GM23248 (cell line): ENCODE results near the gene CRYBB1. TPM values are rescaled to one million over a fixed set of nuclear protein-coding genes. Genes with fewer than 3 reads are reported as not detected.

Experiments
- DNase-seq: peaks from one replicate; pipeline ENCODE4 v3.0.0-alpha.2; 2015
- H2AFZ ChIP-seq: fragments of 200-600 bp; sonication (generic); 2 replicates; pipeline ENCODE4 v1.6.1; 2016; ENCODE audit warnings: antibody characterized with exemption
- H3F3A ChIP-seq: fragments of 200-600 bp; sonication (generic); 2 replicates; pipeline ENCODE4 v1.6.1; 2016; ENCODE audit warnings: mild to moderate bottlenecking, antibody characterized with exemption, mixed run types; ENCODE audit not compliant: insufficient read depth
- H3K27ac ChIP-seq: fragments of 200-600 bp; sonication (generic); 2 replicates; pipeline ENCODE4 v1.5.1; 2016; ENCODE audit warnings: mild to moderate bottlenecking
- H3K27me3 ChIP-seq: fragments of 200-600 bp; sonication (generic); replicated peaks from 2 replicates; pipeline ENCODE4 v1.6.1; 2016; ENCODE audit warnings: mild to moderate bottlenecking; ENCODE audit not compliant: insufficient read depth
- H3K36me3 ChIP-seq: fragments of 200-600 bp; sonication (generic); 2 replicates; pipeline ENCODE4 v1.6.1; 2016; ENCODE audit warnings: low read depth, mild to moderate bottlenecking
- H3K4me1 ChIP-seq: fragments of 200-600 bp; sonication (generic); 2 replicates; pipeline ENCODE4 v1.6.1; 2016; ENCODE audit warnings: mild to moderate bottlenecking; ENCODE audit not compliant: insufficient read depth
- H3K4me2 ChIP-seq: fragments of 200-600 bp; sonication (generic); one replicate; pipeline ENCODE4 v1.6.1; 2016; ENCODE audit warnings: mild to moderate bottlenecking; ENCODE audit not compliant: unreplicated experiment
- H3K4me3 ChIP-seq: fragments of 200-600 bp; sonication (generic); 2 replicates; pipeline ENCODE4 v1.5.1; 2016; ENCODE audit warnings: mild to moderate bottlenecking
- H3K79me2 ChIP-seq: fragments of 200-600 bp; sonication (generic); 2 replicates; pipeline ENCODE4 v1.6.1; 2016; ENCODE audit warnings: mild to moderate bottlenecking; ENCODE audit not compliant: insufficient read depth
- H3K9ac ChIP-seq: fragments of 200-600 bp; sonication (generic); 2 replicates; pipeline ENCODE4 v1.6.1; 2016; ENCODE audit warnings: mild to moderate bottlenecking
- H3K9me2 ChIP-seq: fragments of 200-600 bp; sonication (generic); 2 replicates; pipeline ENCODE4 v1.6.1; 2016; ENCODE audit warnings: mixed run types, mild to moderate bottlenecking, moderate library complexity; ENCODE audit not compliant: insufficient read depth
- H3K9me3 ChIP-seq: fragments of 200-600 bp; sonication (generic); one replicate; pipeline ENCODE4 v1.6.1; 2017; ENCODE audit warnings: low read depth
- H4K20me1 ChIP-seq: fragments of 200-600 bp; sonication (generic); 2 replicates; pipeline ENCODE4 v1.6.0; 2016; ENCODE audit not compliant: insufficient read depth
- EZH2 ChIP-seq: fragments of 200-600 bp; sonication (generic); IDR thresholded peaks from 2 replicates; pipeline ENCODE4 v1.6.1; 2018; ENCODE audit warnings: antibody characterized with exemption, mild to moderate bottlenecking; ENCODE audit not compliant: insufficient read depth, poor library complexity, severe bottlenecking
- EZH2phosphoT487 ChIP-seq: fragments of 200-600 bp; sonication (generic); IDR thresholded peaks from 2 replicates; pipeline ENCODE4 v1.6.1; 2018; ENCODE audit warnings: antibody characterized with exemption, moderate library complexity, mild to moderate bottlenecking, low read depth; ENCODE audit not compliant: insufficient read depth
- WGBS, 2 experiments: methylation state at CpG; one replicate each; pipeline ENCODE4 v1.1.6; 2015 to 2017; ENCODE audit warnings: low lambda C conversion rate in 2 of 2, low coverage in 1 of 2; ENCODE audit errors: missing lambda C conversion rate in 2 of 2; 5-methylcytosine and 5-hydroxymethylcytosine counted together
- in situ Hi-C: fragments of 300-500 bp; cut with MboI; formaldehyde crosslinking; loops from 2 replicates; pipeline ENCODE4 v1.15.0; 2020
- polyA plus RNA-seq: library from polyadenylated mRNA; unstranded; fragments of >200 nt; fragmentation: Nextera tagmentation; extraction: Ambion mirVana; gene quantifications from 2 replicates; pipeline ENCODE4 v1.2.1, GENCODE V29; 2016
- total RNA-seq: library from RNA; depleted of rRNA; stranded (reverse); fragments of >200 nt; shearing (Covaris generic); gene quantifications from 2 replicates; pipeline ENCODE4 v1.2.3, GENCODE V29; 2014

The CRYBB1 gene
- total and polyA plus RNA-seq, 2 experiments from 2014 or later = not detected

DNA sequence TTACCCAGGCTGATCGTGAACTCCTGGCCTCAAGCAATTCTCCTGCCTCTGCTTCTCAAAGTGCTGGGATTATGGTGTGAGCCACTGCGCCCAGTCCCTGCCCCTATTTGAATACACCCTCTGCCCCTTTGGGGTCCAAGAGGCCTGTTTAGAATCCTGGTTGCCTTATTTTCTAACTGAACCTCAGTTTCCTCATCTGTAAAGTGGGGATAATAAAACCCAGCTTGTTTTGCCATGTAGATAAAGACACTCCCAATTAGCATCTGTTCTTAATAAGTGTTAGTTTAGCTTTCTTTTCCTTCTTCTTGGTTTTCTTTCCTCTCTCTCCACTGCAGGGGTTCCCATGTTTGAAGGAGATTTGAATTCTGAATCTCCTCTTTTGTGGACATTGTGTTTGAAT is 44.3 kb upstream of the CRYBB1 start:
- H3K9me3 ChIP-seq = no peaks in the 10 kb centered on the region
- H3K36me3 ChIP-seq = no peaks in the 10 kb centered on the region

DNA sequence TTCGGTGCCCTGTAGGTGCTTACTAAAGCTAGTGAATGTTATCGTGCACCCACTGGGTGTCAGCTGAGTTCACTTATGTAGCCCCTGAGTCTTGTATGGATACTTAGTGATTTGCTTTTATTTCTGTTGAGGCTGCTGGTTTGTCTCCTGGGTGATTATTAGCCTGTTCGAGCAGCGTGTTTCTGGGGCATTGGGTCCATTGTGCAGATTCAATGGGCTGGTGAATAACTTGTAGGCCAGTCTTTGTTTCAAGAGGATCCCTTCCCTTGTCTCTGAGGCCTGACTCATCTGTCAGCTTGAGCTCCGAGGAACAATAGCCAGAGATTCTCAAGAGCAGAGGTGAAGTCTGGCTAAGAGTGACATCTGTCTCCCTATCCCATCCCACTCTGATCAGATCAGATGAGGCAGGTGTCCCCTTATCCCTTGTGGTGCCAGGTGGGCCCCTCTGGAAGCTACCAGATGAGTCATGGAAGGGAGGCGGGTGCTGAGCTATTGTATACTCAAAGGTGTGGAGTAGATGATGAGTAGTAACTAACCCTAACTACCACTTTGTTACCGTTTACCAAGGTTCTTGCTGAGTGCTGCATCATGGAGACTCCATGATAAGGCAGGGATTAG is 43.2 kb upstream of the CRYBB1 start:
- no peaks in the 10 kb centered on the region; the same call in 1 of the 2 replicates for H3F3A ChIP-seq
- no peaks in the 10 kb centered on the region for H4K20me1 ChIP-seq
- TF ChIP-seq EZH2phosphoT487 (no peak), EZH2 (no peak)
- no peak overlapping the region for H2AFZ ChIP-seq
- no peak overlapping the region for H3K9ac ChIP-seq
- H3K9me3 ChIP-seq = no peaks in the 10 kb centered on the region
- H3K27ac ChIP-seq = no peak overlapping the region
- no peaks in the 10 kb centered on the region for H3K36me3 ChIP-seq
- no peak overlapping the region for H3K4me2 ChIP-seq
- no peaks in the 10 kb centered on the region for H3K9me2 ChIP-seq
- 91 to 93% methylated on average over 7 of the region's 7 CpGs for WGBS, 2 experiments
- H3K27me3 ChIP-seq = peaks cover 18% of the 10 kb centered on the region; the same call in 1 of the 2 replicates
- H3K4me3 ChIP-seq = no peak overlapping the region
- in situ Hi-C loops = no loop called here
- peaks cover 22% of the 10 kb centered on the region for H3K4me1 ChIP-seq
- DNase-seq = no peak
- no peaks in the 10 kb centered on the region for H3K79me2 ChIP-seq

More for the DNA sequence above, 44.3 kb upstream of the CRYBB1 start:
- Histone ChIP-seq H3K4me2 (no peak overlapping the region), H3K4me3 (no peak overlapping the region), H3K9me2 (no peaks in the 10 kb centered on the region), H3K27ac (no peak overlapping the region), H3K9ac (no peak overlapping the region), H4K20me1 (no peaks in the 10 kb centered on the region), H2AFZ (no peak overlapping the region), H3F3A (no peaks in the 10 kb centered on the region; the same call in 1 of the 2 replicates), H3K4me1 (peaks cover 25% of the 10 kb centered on the region), H3K27me3 (peaks cover 12% of the 10 kb centered on the region; the same call in 1 of the 2 replicates), H3K79me2 (no peaks in the 10 kb centered on the region)
- in situ Hi-C loops = no loop called here
- WGBS, 2 experiments = 85 to 98% methylated on average over 2 of the region's 2 CpGs
- DNase-seq = no peak
- no peak for TF ChIP-seq EZH2phosphoT487
- TF ChIP-seq EZH2 = no peak

DNA sequence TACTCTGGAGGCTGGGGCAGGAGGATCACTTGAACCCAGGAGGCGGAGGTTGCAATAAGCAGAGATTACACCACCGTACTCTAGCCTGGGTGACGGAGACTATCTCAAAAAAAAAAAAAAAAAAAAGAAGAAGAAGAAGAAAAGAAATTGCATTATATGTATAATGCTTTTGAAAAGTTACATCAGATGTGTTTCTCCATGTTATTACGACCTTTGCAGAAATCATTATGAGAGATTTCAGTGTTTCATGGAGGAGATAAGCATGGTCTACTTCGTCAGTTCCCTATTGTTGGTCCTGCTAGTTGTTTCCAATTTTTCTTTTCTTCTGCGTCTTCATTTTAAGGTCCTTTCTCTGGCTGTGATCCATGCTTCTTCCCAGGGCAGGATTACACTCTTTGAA is 42.5 kb upstream of the CRYBB1 start:
- Histone ChIP-seq H3K4me2 (no peak overlapping the region), H4K20me1 (no peaks in the 10 kb centered on the region), H2AFZ (no peak overlapping the region), H3K27ac (no peak overlapping the region), H3K36me3 (no peaks in the 10 kb centered on the region), H3K27me3 (peaks cover 19% of the 10 kb centered on the region; the same call in 1 of the 2 replicates), H3K9me2 (no peaks in the 10 kb centered on the region), H3K4me1 (peaks cover 16% of the 10 kb centered on the region; the same call in 1 of the 2 replicates), H3K4me3 (no peak overlapping the region), H3K79me2 (no peaks in the 10 kb centered on the region), H3K9ac (no peak overlapping the region), H3F3A (no peaks in the 10 kb centered on the region), H3K9me3 (no peaks in the 10 kb centered on the region)
- DNase-seq = no peak
- WGBS, 2 experiments = 90 to 92% methylated on average over 6 of the region's 6 CpGs
- in situ Hi-C loops = no loop called here
- TF ChIP-seq EZH2phosphoT487 (no peak), EZH2 (no peak)

DNA sequence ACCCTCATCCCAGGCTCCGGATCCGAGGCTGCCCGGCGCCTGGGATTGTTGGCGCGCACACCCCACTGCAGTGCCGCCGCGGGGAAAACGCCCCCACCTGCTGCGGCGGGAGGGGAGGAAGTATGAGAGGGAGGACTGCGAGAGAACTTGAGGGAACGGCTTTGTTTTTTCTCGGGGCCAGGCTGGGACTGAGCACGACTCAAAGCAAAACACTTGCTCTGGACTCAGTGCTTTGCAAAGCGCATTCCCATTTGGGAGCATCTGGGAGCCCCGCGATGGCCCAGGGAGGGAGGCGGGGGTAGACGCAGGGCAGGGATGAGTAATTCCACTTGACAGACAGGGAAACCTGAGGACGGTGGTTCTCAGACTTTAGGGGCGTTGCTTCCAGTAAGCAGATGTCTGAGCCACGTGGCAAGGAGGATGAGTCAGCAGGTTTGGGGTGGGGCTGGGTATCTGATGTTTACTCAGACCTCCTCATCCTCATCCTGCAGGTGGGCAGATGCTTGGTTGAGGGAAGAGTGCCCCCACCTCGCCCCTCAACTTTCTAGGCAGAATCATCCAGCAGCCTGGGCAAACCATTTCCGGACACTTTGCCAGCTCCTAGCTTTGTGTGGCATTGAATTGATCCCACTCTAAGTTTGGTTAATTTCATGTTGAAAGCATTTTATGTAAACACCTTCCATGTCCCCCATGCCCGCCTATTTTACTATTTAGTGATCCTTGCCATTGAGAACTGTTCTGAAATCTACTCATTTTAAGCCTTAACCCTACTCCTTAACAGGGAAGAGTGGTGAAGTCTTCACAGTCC is 41.0 kb upstream of the CRYBB1 start:
- Histone ChIP-seq H3K36me3 (no peaks in the 10 kb centered on the region), H3K9ac (peak overlapping the region; percentile 44; the same call in 1 of the 2 replicates), H3K79me2 (no peaks in the 10 kb centered on the region), H3K9me3 (no peaks in the 10 kb centered on the region), H2AFZ (peak overlapping the region; percentile 63), H3K4me3 (peak overlapping the region; percentile 59), H3K4me1 (peaks cover 10% of the 10 kb centered on the region; the same call in 1 of the 2 replicates), H3K27me3 (peaks cover 30% of the 10 kb centered on the region; the same call in 1 of the 2 replicates), H3K4me2 (peak overlapping the region; percentile 66), H3K9me2 (no peaks in the 10 kb centered on the region), H3K27ac (no peak overlapping the region), H4K20me1 (no peaks in the 10 kb centered on the region), H3F3A (no peaks in the 10 kb centered on the region)
- DNase-seq = peak; percentile 93
- TF ChIP-seq EZH2 (no peak), EZH2phosphoT487 (no peak)
- in situ Hi-C loops = no loop called here
- 5 to 6% methylated on average over 27 of the region's 27 CpGs for WGBS, 2 experiments
